NCI-H82 (cell line): Measurements from ENCODE around the gene TLX1.

Source experiments
- DNase-seq: peaks from one replicate; lab custom pipeline; 2025; lab: John Stamatoyannopoulos, UW

Gene TLX1

GRCh38 chr10:101112799-101113594 is 18.1 kb upstream of the TLX1 start:
- no peak for DNase-seq

GRCh38 chr10:101113890-101114403 is 17.2 kb upstream of the TLX1 start:
- no peak for DNase-seq

GRCh38 chr10:101114646-101115045 is 16.5 kb upstream of the TLX1 start:
- no peak for DNase-seq

GRCh38 chr10:101116754-101117153 is 14.3 kb upstream of the TLX1 start:
- DNase-seq = no peak

- no peak for DNase-seq
Measured at GRCh38 chr10:101118031-101118430, 13.1 kb upstream of the TLX1 start.

- DNase-seq = no peak
Measured at GRCh38 chr10:101120520-101120883, 10.6 kb upstream of the TLX1 start.

GRCh38 chr10:101120884-101121653 is 10.0 kb upstream of the TLX1 start:
- peak; percentile 73 for DNase-seq

GRCh38 chr10:101121654-101122031 is 9.5 kb upstream of the TLX1 start:
- no peak for DNase-seq

GRCh38 chr10:101122270-101123084 is 8.6 kb upstream of the TLX1 start:
- no peak for DNase-seq

- peak; percentile 61 for DNase-seq
Measured at GRCh38 chr10:101123085-101123814, 7.8 kb upstream of the TLX1 start.

GRCh38 chr10:101123815-101124617 is 7.1 kb upstream of the TLX1 start:
- no peak for DNase-seq

- no peak for DNase-seq
Measured at GRCh38 chr10:101124933-101125332, 6.2 kb upstream of the TLX1 start.

GRCh38 chr10:101126684-101127628 is 4.1 kb upstream of the TLX1 start:
- no peak for DNase-seq

GRCh38 chr10:101130141-101130540 is 959 bp upstream of the TLX1 start:
- DNase-seq = no peak

GRCh38 chr10:101131962-101132635 is 999 bp downstream of the TLX1 start:
- DNase-seq = no peak

GRCh38 chr10:101132636-101133473 is 1.8 kb downstream of the TLX1 start:
- DNase-seq = no peak

GRCh38 chr10:101133489-101134298 is 2.6 kb downstream of the TLX1 start:
- DNase-seq = peak; percentile 14
